Ascending aorta (tissue), 2 donors: ENCODE results near the gene C10orf90. TPM values are rescaled to one million over a fixed set of nuclear protein-coding genes. Genes with fewer than 3 reads are reported as not detected.

Experiments
- DNase-seq, 2 donors: peaks; one replicate each; pipeline ENCODE4 v3.0.0-alpha.2; 2019; ENCODE audit warnings: low spot score in 2 of 2
- H3K27ac ChIP-seq, 2 donors: fragments of 200-600 bp; sonication (generic); one replicate each; pipeline ENCODE4 v1.5.1; 2016 to 2017; ENCODE audit warnings: mild to moderate bottlenecking in 1 of 2
- H3K27me3 ChIP-seq: fragments of 200-600 bp; sonication (generic); one replicate; pipeline ENCODE4 v1.5.1; 2017
- H3K36me3 ChIP-seq, 2 donors: fragments of 200-600 bp; sonication (generic); one replicate each; pipeline ENCODE4 v1.5.1; 2016
- H3K4me1 ChIP-seq, 2 donors: fragments of 200-600 bp; sonication (generic); one replicate each; pipeline ENCODE4 v1.5.1; 2016 to 2017; ENCODE audit warnings: mild to moderate bottlenecking in 1 of 2
- H3K4me3 ChIP-seq, 2 donors: fragments of 200-600 bp; sonication (generic); one replicate each; pipeline ENCODE4 v1.5.1; 2016 to 2017; ENCODE audit warnings: mild to moderate bottlenecking in 1 of 2
- H3K9me3 ChIP-seq, 2 donors: fragments of 200-600 bp; sonication (generic); one replicate each; pipeline ENCODE4 v1.5.1; 2016
- intact Hi-C: fragments of 100-400 bp; cut with DNase I; formaldehyde crosslinking; loops from one replicate; pipeline ENCODE4 v1.15.1; 2023
- total RNA-seq: library from RNA; depleted of rRNA; stranded (reverse); fragments of >200 nt; gene quantifications from one replicate; pipeline ENCODE4 v1.1.0, GENCODE V29; 2016
- TF ChIP-seq, protein P1 (sequence below), 3 experiments: fragments of 200-600 bp in 2 of 3; fragments of 450-650 bp in 1 of 3; sonication (generic) in 2 of 3; IDR thresholded peaks; one replicate each; pipeline ENCODE4 v1.5.1; 2016 to 2019; ENCODE audit warnings: antibody characterized with exemption in 3 of 3, mild to moderate bottlenecking in 1 of 3, moderate library complexity in 1 of 3

C10orf90 gene
- total RNA-seq, 1 donor from 2014 or later = not detected

DNA sequence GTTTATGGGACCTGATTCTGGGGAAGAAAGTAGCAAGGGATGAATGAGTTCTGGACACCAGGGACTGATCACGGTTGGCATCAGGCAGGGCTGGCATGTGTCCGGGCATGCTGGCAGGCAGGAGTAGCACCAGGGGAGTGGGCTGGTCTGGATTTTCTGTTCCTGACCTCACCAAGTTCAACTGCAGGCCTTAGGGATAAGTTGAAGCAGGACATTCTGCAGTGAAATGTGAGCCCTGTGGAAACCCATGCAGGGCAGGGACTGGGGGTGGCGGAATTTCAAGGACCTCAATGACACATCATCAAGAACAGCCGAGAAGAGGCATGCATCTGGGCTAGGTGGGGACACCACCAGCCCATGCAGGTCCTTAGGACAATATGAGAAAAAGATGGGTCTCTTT lies 202.0 kb downstream of the C10orf90 start:
- no peaks in the 10 kb centered on the region for H3K27me3 ChIP-seq
- H3K9me3 ChIP-seq = no peaks in the 10 kb centered on the region
- DNase-seq = no peak
- TF ChIP-seq, protein P1, sequence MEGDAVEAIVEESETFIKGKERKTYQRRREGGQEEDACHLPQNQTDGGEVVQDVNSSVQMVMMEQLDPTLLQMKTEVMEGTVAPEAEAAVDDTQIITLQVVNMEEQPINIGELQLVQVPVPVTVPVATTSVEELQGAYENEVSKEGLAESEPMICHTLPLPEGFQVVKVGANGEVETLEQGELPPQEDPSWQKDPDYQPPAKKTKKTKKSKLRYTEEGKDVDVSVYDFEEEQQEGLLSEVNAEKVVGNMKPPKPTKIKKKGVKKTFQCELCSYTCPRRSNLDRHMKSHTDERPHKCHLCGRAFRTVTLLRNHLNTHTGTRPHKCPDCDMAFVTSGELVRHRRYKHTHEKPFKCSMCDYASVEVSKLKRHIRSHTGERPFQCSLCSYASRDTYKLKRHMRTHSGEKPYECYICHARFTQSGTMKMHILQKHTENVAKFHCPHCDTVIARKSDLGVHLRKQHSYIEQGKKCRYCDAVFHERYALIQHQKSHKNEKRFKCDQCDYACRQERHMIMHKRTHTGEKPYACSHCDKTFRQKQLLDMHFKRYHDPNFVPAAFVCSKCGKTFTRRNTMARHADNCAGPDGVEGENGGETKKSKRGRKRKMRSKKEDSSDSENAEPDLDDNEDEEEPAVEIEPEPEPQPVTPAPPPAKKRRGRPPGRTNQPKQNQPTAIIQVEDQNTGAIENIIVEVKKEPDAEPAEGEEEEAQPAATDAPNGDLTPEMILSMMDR (IDR thresholded peaks at IDR 0.05) = no peak
- no peaks in the 10 kb centered on the region for H3K36me3 ChIP-seq
- H3K4me1 ChIP-seq = no peaks in the 10 kb centered on the region
- no peak overlapping the region for H3K4me3 ChIP-seq
- H3K27ac ChIP-seq = no peak overlapping the region
- intact Hi-C loops = no loop called here

DNA sequence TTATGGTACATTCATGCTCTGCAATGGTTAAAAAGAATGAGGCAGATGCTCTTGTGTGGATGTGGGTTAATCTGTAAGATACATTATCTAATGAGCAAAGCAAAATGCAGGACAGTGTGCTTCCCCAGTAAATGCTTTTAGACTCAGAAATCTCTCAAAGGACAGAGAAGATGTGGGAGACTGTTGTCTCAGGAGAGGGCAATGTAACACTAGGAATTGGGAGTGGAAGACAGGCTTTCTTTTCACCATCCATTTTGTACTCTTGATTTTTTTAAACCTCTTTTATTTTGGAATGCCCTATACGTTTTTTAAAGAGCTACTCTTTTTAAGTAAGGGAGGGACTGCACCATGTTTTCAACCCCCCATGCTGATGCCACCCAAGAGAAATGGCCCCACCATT lies 204.7 kb downstream of the C10orf90 start:
- no peak overlapping the region for H3K4me3 ChIP-seq
- no peaks in the 10 kb centered on the region for H3K4me1 ChIP-seq
- no peak overlapping the region for H3K27ac ChIP-seq
- no peaks in the 10 kb centered on the region for H3K9me3 ChIP-seq
- H3K36me3 ChIP-seq = no peaks in the 10 kb centered on the region
- intact Hi-C loops = no loop called here
- no peak for DNase-seq
- H3K27me3 ChIP-seq = no peaks in the 10 kb centered on the region
- TF ChIP-seq, protein P1 (IDR thresholded peaks at IDR 0.05) = no peak

- Histone ChIP-seq H3K4me3 (no peak overlapping the region), H3K27me3 (no peaks in the 10 kb centered on the region), H3K27ac (no peak overlapping the region), H3K4me1 (no peaks in the 10 kb centered on the region), H3K36me3 (no peaks in the 10 kb centered on the region), H3K9me3 (no peaks in the 10 kb centered on the region)
- no peak for DNase-seq
- intact Hi-C loops = no loop called here
- TF ChIP-seq, protein P1 (IDR thresholded peaks at IDR 0.05) = no peak
Observed at GRCh38 chr10:126463286-126463685, 207.2 kb downstream of the C10orf90 start.

DNA sequence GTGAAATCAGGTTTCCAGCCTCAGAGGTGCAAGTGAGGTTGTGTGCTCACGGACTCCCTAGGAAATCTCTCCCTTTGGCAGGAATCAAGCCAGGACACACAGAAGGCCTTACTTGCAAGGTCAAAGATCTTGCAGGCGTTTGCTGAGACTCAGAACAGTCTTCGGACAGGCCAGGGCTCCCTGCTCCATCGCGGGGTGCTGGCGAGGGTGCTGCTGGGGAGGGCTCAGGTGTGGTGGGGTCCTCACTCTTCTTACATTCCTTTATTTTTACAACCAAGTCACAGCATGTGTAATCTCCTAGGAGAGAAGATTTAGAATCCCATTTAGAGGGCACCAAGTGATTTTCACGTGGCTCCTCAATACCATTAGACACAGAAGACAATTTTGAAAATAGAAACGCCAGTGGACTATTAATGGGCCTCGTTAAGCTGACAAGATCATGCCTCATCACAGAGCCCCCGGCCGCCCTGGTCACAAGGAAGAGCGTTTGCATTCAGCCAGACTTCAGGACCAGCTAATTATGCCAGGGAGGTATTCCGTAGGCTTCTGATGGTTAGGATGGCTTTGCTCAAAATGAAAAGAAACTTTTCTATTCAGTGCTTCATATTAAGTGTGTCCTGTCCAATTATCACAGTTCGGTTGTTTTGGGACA lies 209.1 kb downstream of the C10orf90 start:
- Histone ChIP-seq H3K4me3 (no peak overlapping the region), H3K27me3 (no peaks in the 10 kb centered on the region), H3K9me3 (no peaks in the 10 kb centered on the region), H3K27ac (no peak overlapping the region), H3K36me3 (no peaks in the 10 kb centered on the region), H3K4me1 (no peaks in the 10 kb centered on the region)
- intact Hi-C loops = no loop called here
- DNase-seq = no peak
- TF ChIP-seq, protein P1 (IDR thresholded peaks at IDR 0.05) = no peak

- Histone ChIP-seq H3K4me1 (no peaks in the 10 kb centered on the region), H3K4me3 (no peak overlapping the region), H3K9me3 (no peaks in the 10 kb centered on the region), H3K27me3 (no peaks in the 10 kb centered on the region), H3K36me3 (no peaks in the 10 kb centered on the region), H3K27ac (no peak overlapping the region)
- TF ChIP-seq, protein P1 (IDR thresholded peaks at IDR 0.05) = no peak
- no peak for DNase-seq
- intact Hi-C loops = no loop called here
Observed at GRCh38 chr10:126459878-126460481, 210.5 kb downstream of the C10orf90 start.
